Measurements from ENCODE around the gene EQTN. TPM values are rescaled to one million over a fixed set of nuclear protein-coding genes. Genes with fewer than 3 reads are reported as not detected.

Gene EQTN
- total and polyA plus RNA-seq, 4 donors: 0.08 to 0.14 TPM; not detected in 2

DNA sequence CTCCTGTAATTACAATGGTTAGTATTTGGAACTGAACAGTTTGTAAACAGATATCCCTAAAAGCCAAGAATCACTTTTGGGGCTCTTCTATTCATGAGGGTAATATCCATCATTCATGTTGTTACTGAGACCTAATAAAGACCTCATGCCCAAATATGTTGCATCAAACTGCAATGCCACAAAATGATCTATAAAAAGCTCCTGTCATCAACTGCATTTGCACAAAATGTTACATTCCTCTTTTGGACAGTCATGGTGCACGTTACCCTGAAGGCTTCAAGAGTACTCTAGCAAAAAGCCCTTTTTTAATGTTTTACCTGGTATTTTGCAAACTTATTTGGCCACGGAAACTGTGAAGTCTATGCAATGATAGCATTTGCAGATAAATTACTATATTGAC is 14.2 kb upstream of the EQTN start:
- no peaks in the 10 kb centered on the region for H3K27me3 ChIP-seq (ENCODE audit: control insufficient read depth in 4 of 4, insufficient read depth in 4 of 4, low read length in 3 of 4)
- no peak for DNase-seq (ENCODE audit: low spot score)
- no peaks in the 10 kb centered on the region for H3K9me3 ChIP-seq (ENCODE audit: control insufficient read depth in 4 of 4, low read length in 3 of 4)
- H3K36me3 ChIP-seq (ENCODE audit: control insufficient read depth in 4 of 4, insufficient read depth in 3 of 4, low read depth in 1 of 4, low read length in 3 of 4): no peaks in the 10 kb centered on the region
- H3K4me3 ChIP-seq (ENCODE audit: low read depth in 1 of 3, low read length in 3 of 3): no peak overlapping the region
- WGBS: 88% methylated on average over 2 of the region's 2 CpGs
- TF ChIP-seq, protein P1, sequence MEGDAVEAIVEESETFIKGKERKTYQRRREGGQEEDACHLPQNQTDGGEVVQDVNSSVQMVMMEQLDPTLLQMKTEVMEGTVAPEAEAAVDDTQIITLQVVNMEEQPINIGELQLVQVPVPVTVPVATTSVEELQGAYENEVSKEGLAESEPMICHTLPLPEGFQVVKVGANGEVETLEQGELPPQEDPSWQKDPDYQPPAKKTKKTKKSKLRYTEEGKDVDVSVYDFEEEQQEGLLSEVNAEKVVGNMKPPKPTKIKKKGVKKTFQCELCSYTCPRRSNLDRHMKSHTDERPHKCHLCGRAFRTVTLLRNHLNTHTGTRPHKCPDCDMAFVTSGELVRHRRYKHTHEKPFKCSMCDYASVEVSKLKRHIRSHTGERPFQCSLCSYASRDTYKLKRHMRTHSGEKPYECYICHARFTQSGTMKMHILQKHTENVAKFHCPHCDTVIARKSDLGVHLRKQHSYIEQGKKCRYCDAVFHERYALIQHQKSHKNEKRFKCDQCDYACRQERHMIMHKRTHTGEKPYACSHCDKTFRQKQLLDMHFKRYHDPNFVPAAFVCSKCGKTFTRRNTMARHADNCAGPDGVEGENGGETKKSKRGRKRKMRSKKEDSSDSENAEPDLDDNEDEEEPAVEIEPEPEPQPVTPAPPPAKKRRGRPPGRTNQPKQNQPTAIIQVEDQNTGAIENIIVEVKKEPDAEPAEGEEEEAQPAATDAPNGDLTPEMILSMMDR (IDR thresholded peaks at IDR 0.05; ENCODE audit: low read depth, low read length, missing input control): no peak
- TF ChIP-seq YY1 (IDR thresholded peaks at IDR 0.05): no peak
- TF ChIP-seq, protein P2, sequence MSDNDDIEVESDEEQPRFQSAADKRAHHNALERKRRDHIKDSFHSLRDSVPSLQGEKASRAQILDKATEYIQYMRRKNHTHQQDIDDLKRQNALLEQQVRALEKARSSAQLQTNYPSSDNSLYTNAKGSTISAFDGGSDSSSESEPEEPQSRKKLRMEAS (IDR thresholded peaks at IDR 0.05): no peak
- H3K27ac ChIP-seq (ENCODE audit: low read depth in 1 of 2, low read length in 2 of 2): no peak overlapping the region
- no peak overlapping the region for H3K9ac ChIP-seq (ENCODE audit: low read depth in 1 of 2, low read length in 2 of 2)
- no peaks in the 10 kb centered on the region for H3K4me1 ChIP-seq (ENCODE audit: control insufficient read depth in 4 of 4, insufficient read depth in 4 of 4, low read length in 3 of 4)

DNA sequence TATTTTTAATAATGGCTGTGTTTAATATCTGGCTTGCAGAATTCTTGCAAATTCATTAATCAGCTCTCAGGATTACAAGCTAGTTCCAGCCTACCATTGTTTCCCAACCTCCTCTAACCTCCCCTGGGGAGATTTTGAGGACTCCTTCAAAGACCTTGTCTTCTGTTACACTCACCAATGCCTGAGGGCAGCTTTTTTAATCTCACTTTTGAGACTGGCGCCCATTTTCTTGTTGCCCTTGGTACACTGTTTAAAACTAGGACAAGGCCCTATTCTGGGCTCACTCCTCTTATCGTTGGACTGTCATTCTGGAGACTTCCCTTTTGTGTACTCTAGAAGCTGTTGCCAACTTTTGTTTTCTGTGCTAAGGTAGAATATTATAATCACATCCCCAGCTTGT is 13.6 kb upstream of the EQTN start:
- Histone ChIP-seq H3K27ac (ENCODE audit: low read depth in 1 of 2, low read length in 2 of 2) (no peak overlapping the region), H3K4me1 (ENCODE audit: control insufficient read depth in 4 of 4, insufficient read depth in 4 of 4, low read length in 3 of 4) (no peaks in the 10 kb centered on the region), H3K9me3 (ENCODE audit: control insufficient read depth in 4 of 4, low read length in 3 of 4) (no peaks in the 10 kb centered on the region), H3K9ac (ENCODE audit: low read depth in 1 of 2, low read length in 2 of 2) (no peak overlapping the region), H3K27me3 (ENCODE audit: control insufficient read depth in 4 of 4, insufficient read depth in 4 of 4, low read length in 3 of 4) (no peaks in the 10 kb centered on the region), H3K36me3 (ENCODE audit: control insufficient read depth in 4 of 4, insufficient read depth in 3 of 4, low read depth in 1 of 4, low read length in 3 of 4) (no peaks in the 10 kb centered on the region), H3K4me3 (ENCODE audit: low read depth in 1 of 3, low read length in 3 of 3) (no peak overlapping the region)
- WGBS: 72% methylated on average over 2 of the region's 2 CpGs
- DNase-seq (ENCODE audit: low spot score): no peak
- TF ChIP-seq EGR1 (IDR thresholded peaks at IDR 0.05; ENCODE audit: low read depth in 2 of 2): no peak

DNA sequence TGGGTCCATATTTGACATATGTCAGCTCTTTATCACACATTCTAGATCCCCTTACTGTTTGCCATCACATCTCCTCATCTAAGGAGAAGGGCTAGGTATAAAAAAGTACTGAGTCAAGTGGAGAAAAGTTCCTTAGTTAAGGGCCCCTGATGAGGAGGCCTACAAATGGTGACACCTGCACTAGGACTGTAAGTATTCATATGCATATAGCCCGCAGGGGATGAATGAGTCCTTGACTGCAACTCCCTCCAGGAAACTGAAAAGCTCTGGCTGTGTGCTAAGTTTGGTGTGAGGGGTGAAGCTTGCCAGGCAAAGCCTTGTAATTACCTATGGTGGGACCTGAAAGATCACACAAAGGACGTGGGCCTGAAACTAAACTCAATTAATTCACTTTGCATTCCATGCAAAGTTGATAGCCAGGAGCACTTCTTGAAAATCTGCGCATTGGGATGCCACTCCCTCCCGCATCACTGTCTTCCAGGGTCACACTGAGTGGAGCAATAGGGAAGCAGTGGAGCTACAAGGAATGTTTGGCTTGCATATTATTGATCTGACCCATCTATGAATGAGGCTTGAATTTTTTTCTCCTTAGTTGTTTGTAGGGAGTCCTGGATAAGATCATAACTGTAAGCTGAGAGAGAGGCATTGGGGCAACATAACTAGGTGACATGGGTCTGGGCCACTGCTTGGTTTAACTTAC is 11.9 kb upstream of the EQTN start:
- Histone ChIP-seq H3K9ac (ENCODE audit: low read depth in 1 of 2, low read length in 2 of 2) (no peak overlapping the region), H3K4me1 (ENCODE audit: control insufficient read depth in 4 of 4, insufficient read depth in 4 of 4, low read length in 3 of 4) (no peaks in the 10 kb centered on the region), H3K27ac (ENCODE audit: low read depth in 1 of 2, low read length in 2 of 2) (no peak overlapping the region), H3K27me3 (ENCODE audit: control insufficient read depth in 4 of 4, insufficient read depth in 4 of 4, low read length in 3 of 4) (no peaks in the 10 kb centered on the region), H3K4me3 (ENCODE audit: low read depth in 1 of 3, low read length in 3 of 3) (no peak overlapping the region), H3K9me3 (ENCODE audit: control insufficient read depth in 4 of 4, low read length in 3 of 4) (no peaks in the 10 kb centered on the region), H3K36me3 (ENCODE audit: control insufficient read depth in 4 of 4, insufficient read depth in 3 of 4, low read depth in 1 of 4, low read length in 3 of 4) (no peaks in the 10 kb centered on the region)
- DNase-seq (ENCODE audit: low spot score): no peak
- TF ChIP-seq, protein P3, sequence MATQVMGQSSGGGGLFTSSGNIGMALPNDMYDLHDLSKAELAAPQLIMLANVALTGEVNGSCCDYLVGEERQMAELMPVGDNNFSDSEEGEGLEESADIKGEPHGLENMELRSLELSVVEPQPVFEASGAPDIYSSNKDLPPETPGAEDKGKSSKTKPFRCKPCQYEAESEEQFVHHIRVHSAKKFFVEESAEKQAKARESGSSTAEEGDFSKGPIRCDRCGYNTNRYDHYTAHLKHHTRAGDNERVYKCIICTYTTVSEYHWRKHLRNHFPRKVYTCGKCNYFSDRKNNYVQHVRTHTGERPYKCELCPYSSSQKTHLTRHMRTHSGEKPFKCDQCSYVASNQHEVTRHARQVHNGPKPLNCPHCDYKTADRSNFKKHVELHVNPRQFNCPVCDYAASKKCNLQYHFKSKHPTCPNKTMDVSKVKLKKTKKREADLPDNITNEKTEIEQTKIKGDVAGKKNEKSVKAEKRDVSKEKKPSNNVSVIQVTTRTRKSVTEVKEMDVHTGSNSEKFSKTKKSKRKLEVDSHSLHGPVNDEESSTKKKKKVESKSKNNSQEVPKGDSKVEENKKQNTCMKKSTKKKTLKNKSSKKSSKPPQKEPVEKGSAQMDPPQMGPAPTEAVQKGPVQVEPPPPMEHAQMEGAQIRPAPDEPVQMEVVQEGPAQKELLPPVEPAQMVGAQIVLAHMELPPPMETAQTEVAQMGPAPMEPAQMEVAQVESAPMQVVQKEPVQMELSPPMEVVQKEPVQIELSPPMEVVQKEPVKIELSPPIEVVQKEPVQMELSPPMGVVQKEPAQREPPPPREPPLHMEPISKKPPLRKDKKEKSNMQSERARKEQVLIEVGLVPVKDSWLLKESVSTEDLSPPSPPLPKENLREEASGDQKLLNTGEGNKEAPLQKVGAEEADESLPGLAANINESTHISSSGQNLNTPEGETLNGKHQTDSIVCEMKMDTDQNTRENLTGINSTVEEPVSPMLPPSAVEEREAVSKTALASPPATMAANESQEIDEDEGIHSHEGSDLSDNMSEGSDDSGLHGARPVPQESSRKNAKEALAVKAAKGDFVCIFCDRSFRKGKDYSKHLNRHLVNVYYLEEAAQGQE (IDR thresholded peaks at IDR 0.05): no peak
- TF ChIP-seq GABPA (IDR thresholded peaks at IDR 0.05 in 1 of 2, conservative IDR thresholded peaks at IDR 0.05 in 1 of 2) (no peak), RXRA (IDR thresholded peaks at IDR 0.05) (no peak), TAF1 (conservative IDR thresholded peaks at IDR 0.05) (no peak), FOXA2 (IDR thresholded peaks at IDR 0.05) (no peak), JUND (IDR thresholded peaks at IDR 0.05) (no peak), RAD21 (IDR thresholded peaks at IDR 0.05) (no peak)
- TF ChIP-seq, protein P4, sequence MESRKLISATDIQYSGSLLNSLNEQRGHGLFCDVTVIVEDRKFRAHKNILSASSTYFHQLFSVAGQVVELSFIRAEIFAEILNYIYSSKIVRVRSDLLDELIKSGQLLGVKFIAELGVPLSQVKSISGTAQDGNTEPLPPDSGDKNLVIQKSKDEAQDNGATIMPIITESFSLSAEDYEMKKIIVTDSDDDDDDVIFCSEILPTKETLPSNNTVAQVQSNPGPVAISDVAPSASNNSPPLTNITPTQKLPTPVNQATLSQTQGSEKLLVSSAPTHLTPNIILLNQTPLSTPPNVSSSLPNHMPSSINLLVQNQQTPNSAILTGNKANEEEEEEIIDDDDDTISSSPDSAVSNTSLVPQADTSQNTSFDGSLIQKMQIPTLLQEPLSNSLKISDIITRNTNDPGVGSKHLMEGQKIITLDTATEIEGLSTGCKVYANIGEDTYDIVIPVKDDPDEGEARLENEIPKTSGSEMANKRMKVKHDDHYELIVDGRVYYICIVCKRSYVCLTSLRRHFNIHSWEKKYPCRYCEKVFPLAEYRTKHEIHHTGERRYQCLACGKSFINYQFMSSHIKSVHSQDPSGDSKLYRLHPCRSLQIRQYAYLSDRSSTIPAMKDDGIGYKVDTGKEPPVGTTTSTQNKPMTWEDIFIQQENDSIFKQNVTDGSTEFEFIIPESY (IDR thresholded peaks at IDR 0.05): no peak
- WGBS: 88% methylated on average over 4 of the region's 4 CpGs
